A549 (cell line): ENCODE data around the gene MEG3. TPM values are rescaled to one million over a fixed set of nuclear protein-coding genes. Genes with fewer than 3 reads are reported as not detected.

ENCODE experiments used
- ATAC-seq, 2 experiments: fragments of 200-7000 bp in 1 of 2; fragments of >200 bp in 1 of 2; cut with Nextera tagmentation in 1 of 2; cut with Tn5 transposase in 1 of 2; 3 replicates each; pipeline versions ENCODE4 v1.8.0 to v1.9.1; 2018 to 2020; ENCODE audit warnings: mild to moderate bottlenecking in 1 of 2, moderate library complexity in 1 of 2
- CTCF ChIA-PET: fragments of 300-600 bp; sonication (Branson Sonifier 250); formaldehyde crosslinking; extraction: SDS; loops from one replicate; lab custom pipeline; 2021; ENCODE audit warnings: antibody characterized with exemption, inconsistent platforms; lab: Yijun Ruan, JAX
- POLR2A ChIA-PET: fragments of 350-600 bp; formaldehyde crosslinking; extraction: SDS; loops from one replicate; lab custom pipeline; 2021; ENCODE audit warnings: antibody characterized with exemption, inconsistent platforms; lab: Yijun Ruan, JAX
- DNase-seq, 2 experiments: peaks; one replicate each; pipeline versions ENCODE4 v3.0.0 to v3.0.0-alpha.2; 2011 to 2016; ENCODE audit warnings: low read depth in 1 of 2, low spot score in 1 of 2
- FAIRE-seq: peaks from 2 replicates; lab custom pipeline; 2011; peaks lifted over from hg19 to GRCh38; lab: Jason Lieb, UNC
- H3K27ac ChIP-seq, 2 experiments: fragments of >200 bp; sonication (Bioruptor Twin); formaldehyde crosslinking; 3 replicates each; pipeline ENCODE4 v1.5.1; 2016 to 2017
- H3K4me1 ChIP-seq: fragments of >200 bp; sonication (Bioruptor Twin); formaldehyde crosslinking; 3 replicates; pipeline ENCODE4 v1.6.1; 2016
- H3K4me2 ChIP-seq: fragments of >200 bp; sonication (Bioruptor Twin); formaldehyde crosslinking; 3 replicates; pipeline ENCODE4 v1.6.1; 2016
- H3K4me3 ChIP-seq: fragments of >200 bp; sonication (Bioruptor Twin); formaldehyde crosslinking; 3 replicates; pipeline ENCODE4 v1.5.1; 2016
- H3K9me3 ChIP-seq: fragments of >200 bp; sonication (Bioruptor Twin); formaldehyde crosslinking; 3 replicates; pipeline ENCODE4 v1.6.1; 2016
- CBX8 ChIP-seq: fragments of 200-600 bp; sonication (generic); IDR thresholded peaks from 2 replicates; pipeline ENCODE4 v1.6.1; 2016
- CTCF ChIP-seq: fragments of >200 bp; sonication (Bioruptor Twin); formaldehyde crosslinking; IDR thresholded peaks from 3 replicates; pipeline ENCODE4 v1.5.1; 2016
- EHF ChIP-seq: fragments of 250-450 bp; sonication (Bioruptor Pico); IDR thresholded peaks from 2 replicates; pipeline ENCODE4 v1.5.0; 2020; ENCODE audit warnings: mild to moderate bottlenecking
- EHMT2 ChIP-seq: fragments of 200-600 bp; sonication (generic); IDR thresholded peaks from 2 replicates; pipeline ENCODE4 v1.6.1; 2016; ENCODE audit warnings: antibody characterized with exemption, low read depth, mild to moderate bottlenecking, moderate library complexity
- FOSB ChIP-seq: fragments of 250-450 bp; sonication (Bioruptor Pico); IDR thresholded peaks from 2 replicates; pipeline ENCODE4 v1.5.0; 2020; ENCODE audit warnings: mild to moderate bottlenecking, moderate library complexity
- FOSL2 ChIP-seq, 2 experiments: fragments of 450-650 bp in 1 of 2; fragments of >200 bp in 1 of 2; sonication (Bioruptor Twin) in 1 of 2; formaldehyde crosslinking; IDR thresholded peaks; 2 replicates each; pipeline versions ENCODE4 v1.5.0 to v1.6.1; 2016 to 2020; ENCODE audit warnings: mild to moderate bottlenecking in 1 of 2, moderate library complexity in 1 of 2
- GATA3 ChIP-seq: IDR thresholded peaks from 2 replicates; pipeline ENCODE4 v1.6.1; 2012; ENCODE audit warnings: borderline replicate concordance
- HDAC2 ChIP-seq: fragments of 200-600 bp; sonication (generic); IDR thresholded peaks from 2 replicates; pipeline ENCODE4 v1.6.1; 2016
- HOXB13 ChIP-seq: fragments of 250-450 bp; sonication (Bioruptor Pico); IDR thresholded peaks from 2 replicates; pipeline ENCODE4 v1.5.0; 2020; ENCODE audit warnings: low read depth, mild to moderate bottlenecking, moderate library complexity
- HOXB5 ChIP-seq: fragments of 250-450 bp; sonication (Bioruptor Pico); IDR thresholded peaks from 2 replicates; pipeline ENCODE4 v1.5.0; 2020; ENCODE audit warnings: mild to moderate bottlenecking, moderate library complexity
- JUN ChIP-seq, 2 experiments: fragments of >200 bp; sonication (Bioruptor Twin); formaldehyde crosslinking; IDR thresholded peaks; 2 replicates in 1 of 2; 3 replicates in 1 of 2; pipeline ENCODE4 v1.6.1; 2016 to 2017
- KDM1A ChIP-seq: fragments of 200-600 bp; sonication (generic); IDR thresholded peaks from 2 replicates; pipeline ENCODE4 v1.6.1; 2016; ENCODE audit warnings: low read depth, mild to moderate bottlenecking
- MAX ChIP-seq: IDR thresholded peaks from 2 replicates; pipeline ENCODE4 v1.6.1; 2012
- MAZ ChIP-seq: fragments of 150-350 bp; IDR thresholded peaks from 2 replicates; pipeline ENCODE4 v1.6.1; 2014; ENCODE audit warnings: antibody characterized with exemption, low read depth, low read length, borderline replicate concordance
- MYC ChIP-seq: IDR thresholded peaks from 2 replicates; pipeline ENCODE4 v1.6.1; 2012; ENCODE audit warnings: mild to moderate bottlenecking, inconsistent platforms, low read length, improper control_type of control experiment, borderline replicate concordance
- NR3C1 ChIP-seq: fragments of >200 bp; sonication (Bioruptor Twin); formaldehyde crosslinking; IDR thresholded peaks from 3 replicates; pipeline ENCODE4 v1.6.1; 2017
- PHF8 ChIP-seq: fragments of 200-600 bp; sonication (generic); IDR thresholded peaks from 2 replicates; pipeline ENCODE4 v1.6.1; 2016; ENCODE audit warnings: low read depth, mild to moderate bottlenecking, antibody characterized with exemption, moderate library complexity, borderline replicate concordance
- POLR2AphosphoS2 ChIP-seq: conservative IDR thresholded peaks from 2 replicates; pipeline ENCODE4 v1.6.1; 2012; ENCODE audit warnings: low read length, improper control_type of control experiment, inconsistent platforms
- RFX5 ChIP-seq: fragments of 450-650 bp; IDR thresholded peaks from 2 replicates; pipeline ENCODE4 v1.7.1; 2014; ENCODE audit warnings: antibody characterized with exemption, mild to moderate bottlenecking, moderate library complexity
- SMC3 ChIP-seq: fragments of >200 bp; sonication (Bioruptor Twin); formaldehyde crosslinking; IDR thresholded peaks from 3 replicates; pipeline ENCODE4 v1.6.1; 2018; ENCODE audit warnings: inconsistent platforms
- SREBF2 ChIP-seq: fragments of 450-650 bp; IDR thresholded peaks from 2 replicates; pipeline ENCODE4 v1.6.1; 2014; ENCODE audit warnings: mild to moderate bottlenecking, moderate library complexity
- TFCP2L1 ChIP-seq: fragments of 250-450 bp; sonication (Bioruptor Pico); IDR thresholded peaks from 2 replicates; pipeline ENCODE4 v1.5.0; 2021; ENCODE audit warnings: mild to moderate bottlenecking
- TP53 ChIP-seq: fragments of 250-450 bp; sonication (Bioruptor Pico); IDR thresholded peaks from 2 replicates; pipeline ENCODE4 v1.5.0; 2021; ENCODE audit warnings: mild to moderate bottlenecking, moderate library complexity
- ZC3H11A ChIP-seq: fragments of 450-650 bp; IDR thresholded peaks from 2 replicates; pipeline ENCODE4 v1.6.1; 2014; ENCODE audit warnings: antibody characterized with exemption, mild to moderate bottlenecking
- ZFP36 ChIP-seq: fragments of 450-650 bp; IDR thresholded peaks from 2 replicates; pipeline ENCODE4 v1.6.1; 2014; ENCODE audit warnings: borderline replicate concordance; ENCODE audit not compliant: partially characterized antibody
- ZNF302 ChIP-seq: fragments of 250-450 bp; sonication (Bioruptor Pico); IDR thresholded peaks from 2 replicates; pipeline ENCODE4 v1.9.0; 2021; ENCODE audit warnings: inconsistent platforms, mild to moderate bottlenecking, moderate library complexity
- ZSCAN20 ChIP-seq: fragments of 250-450 bp; sonication (Bioruptor Pico); IDR thresholded peaks from 2 replicates; pipeline ENCODE4 v1.8.0; 2022; ENCODE audit warnings: mild to moderate bottlenecking, moderate library complexity
- WGBS: methylation state at CpG from one replicate; pipeline ENCODE4 v1.1.6; 2017; ENCODE audit errors: missing lambda C conversion rate; 5-methylcytosine and 5-hydroxymethylcytosine counted together
- polyA plus RNA-seq, 4 experiments: library from polyadenylated mRNA; depleted of rRNA in 3 of 4; stranded (reverse); fragments of >200 nt; fragmentation: RNase III in 1 of 4; extraction: RNeasy Plus Mini Kit Qiagen cat#74134 plus additional on column Dnase treatment in 1 of 4; gene quantifications; 2 replicates in 3 of 4; 3 replicates in 1 of 4; pipeline ENCODE4 v1.2.3, GENCODE V29; 2011 to 2017
- TF ChIP-seq, protein P1 (sequence below): fragments of >200 bp; sonication (Bioruptor Twin); formaldehyde crosslinking; IDR thresholded peaks from 3 replicates; pipeline ENCODE4 v1.6.1; 2016

MEG3 gene
- polyA plus RNA-seq, 2 of the 4 experiments (the other 2 are of a cell fraction), result 27.0 to 56.7 TPM

GRCh38 chr14:100807979-100808734, 17.8 kb upstream of the MEG3 start (continued):
- TF ChIP-seq MAZ, result no peak
- no peak for TF ChIP-seq NR3C1
- TF ChIP-seq, protein P1, sequence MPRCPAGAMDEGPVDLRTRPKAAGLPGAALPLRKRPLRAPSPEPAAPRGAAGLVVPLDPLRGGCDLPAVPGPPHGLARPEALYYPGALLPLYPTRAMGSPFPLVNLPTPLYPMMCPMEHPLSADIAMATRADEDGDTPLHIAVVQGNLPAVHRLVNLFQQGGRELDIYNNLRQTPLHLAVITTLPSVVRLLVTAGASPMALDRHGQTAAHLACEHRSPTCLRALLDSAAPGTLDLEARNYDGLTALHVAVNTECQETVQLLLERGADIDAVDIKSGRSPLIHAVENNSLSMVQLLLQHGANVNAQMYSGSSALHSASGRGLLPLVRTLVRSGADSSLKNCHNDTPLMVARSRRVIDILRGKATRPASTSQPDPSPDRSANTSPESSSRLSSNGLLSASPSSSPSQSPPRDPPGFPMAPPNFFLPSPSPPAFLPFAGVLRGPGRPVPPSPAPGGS, result no peak
- TF ChIP-seq, all 56 proteins: peak for 0

- DNase-seq (no peak), ATAC-seq (no peak), FAIRE-seq (no peak)
- H3K9me3 ChIP-seq, result peaks cover 46% of the 10 kb centered on the region
- 74% methylated on average over 7 of the region's 7 CpGs for WGBS
- POLR2A ChIA-PET, result no interaction called here
- H3K4me3 ChIP-seq, result no peak overlapping the region
- H3K4me1 ChIP-seq, result no peaks in the 10 kb centered on the region
- TF ChIP-seq FOSB (CRISPR knock-in tag) (no peak), RFX5 (no peak), POLR2AphosphoS2 (no peak), HDAC2 (no peak), MAX (no peak), ZNF302 (no peak), EHMT2 (no peak), ZFP36 (no peak), GATA3 (no peak), KDM1A (no peak)
- no peak overlapping the region for H3K27ac ChIP-seq
- no peak overlapping the region for H3K4me2 ChIP-seq
- CTCF ChIA-PET, result interaction anchor here (1.0 kb wide), 1 partner anchor 27 kb away, joined by 3 read pairs; no protein-coding TSS in a partner anchor
These were observed 15.5 kb upstream of the MEG3 start for GRCh38 chr14:100810435-100810834.

DNA sequence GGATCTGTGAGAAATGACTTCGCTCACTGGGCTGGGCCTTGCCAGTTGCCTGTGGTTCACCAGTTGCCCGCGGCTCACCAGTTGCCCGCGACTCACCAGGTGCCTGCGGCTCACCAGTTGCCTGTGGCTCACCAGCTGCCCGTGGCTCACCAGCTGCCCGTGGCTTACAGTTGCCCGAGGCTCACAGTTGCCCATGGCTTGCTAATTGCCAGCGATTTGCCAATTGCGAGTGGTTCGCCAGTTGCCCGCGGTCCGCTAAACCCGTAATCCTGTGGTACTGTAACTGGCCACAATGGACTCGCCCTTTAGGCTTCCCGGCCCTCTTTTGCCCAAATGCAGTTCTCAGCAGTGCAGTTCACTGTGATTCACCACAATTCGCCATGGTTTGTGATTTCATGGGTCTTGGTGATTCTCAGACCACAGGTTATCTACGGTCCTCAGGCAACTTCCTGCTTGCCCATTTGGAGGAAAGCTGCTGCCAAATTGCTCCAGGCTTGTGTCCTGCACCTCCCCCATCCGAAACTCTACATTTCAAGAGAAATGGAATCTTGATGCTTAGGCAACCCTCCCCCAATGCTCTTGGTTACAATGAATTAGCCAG, 15.0 kb upstream of the MEG3 start:
- FAIRE-seq (no peak), ATAC-seq (no peak), DNase-seq (no peak)
- H3K4me2 ChIP-seq, result no peak overlapping the region
- ChIA-PET POLR2A (no interaction called here), CTCF (interaction anchor here (1.3 kb wide), 1 partner anchor 418 kb away, joined by 4 read pairs; no protein-coding TSS in a partner anchor)
- H3K4me3 ChIP-seq, result no peak overlapping the region
- H3K27ac ChIP-seq, result no peak overlapping the region
- H3K9me3 ChIP-seq, result peaks cover 46% of the 10 kb centered on the region
- no peaks in the 10 kb centered on the region for H3K4me1 ChIP-seq
- 68% methylated on average over 19 of the region's 21 CpGs for WGBS
- TF ChIP-seq CBX8 (no peak), TP53 (CRISPR knock-in tag) (no peak), HOXB13 (CRISPR knock-in tag) (no peak), FOSL2 (IDR thresholded peaks at IDR 0.05) (no peak), FOSL2 (CRISPR knock-in tag; IDR thresholded peaks at IDR 0.05) (no peak), HOXB5 (CRISPR knock-in tag) (no peak), MYC (no peak), JUN (IDR thresholded peaks at IDR 0.05) (no peak), FOSB (CRISPR knock-in tag) (no peak), SREBF2 (no peak), TFCP2L1 (CRISPR knock-in tag) (no peak), CTCF (no peak), PHF8 (no peak), RFX5 (no peak), NR3C1 (no peak), EHF (CRISPR knock-in tag) (no peak), ZC3H11A (no peak), ZSCAN20 (CRISPR knock-in tag) (no peak), SMC3 (no peak)
